ENCODE measurements around the gene PLCH1.

Gene PLCH1

GRCh38 chr3:155553326-155553725, 191.5 kb downstream of the PLCH1 start:
- no peak for DNase-seq (ENCODE audit: low read depth in 3 of 3, low spot score in 1 of 3)

DNA sequence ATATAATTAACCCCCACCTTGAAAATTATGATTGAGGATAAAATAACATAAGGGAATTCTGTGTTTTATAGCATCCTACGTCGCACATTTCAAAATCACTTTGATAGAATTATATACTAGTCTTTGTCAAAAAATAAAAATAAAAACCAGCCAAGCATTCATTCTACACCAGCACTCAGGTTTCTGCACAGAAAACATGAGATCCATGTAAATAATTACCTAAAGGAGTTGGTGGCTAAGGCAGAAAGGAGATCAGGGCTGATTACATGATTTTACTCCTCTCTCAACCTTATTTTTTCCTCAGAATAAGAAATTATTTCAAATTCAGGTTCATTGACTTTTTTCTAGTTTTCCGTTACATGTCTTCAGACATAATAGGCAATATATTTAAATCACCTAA, 194.5 kb downstream of the PLCH1 start:
- DNase-seq (ENCODE audit: low read depth in 3 of 3, low spot score in 1 of 3): no peak

DNA sequence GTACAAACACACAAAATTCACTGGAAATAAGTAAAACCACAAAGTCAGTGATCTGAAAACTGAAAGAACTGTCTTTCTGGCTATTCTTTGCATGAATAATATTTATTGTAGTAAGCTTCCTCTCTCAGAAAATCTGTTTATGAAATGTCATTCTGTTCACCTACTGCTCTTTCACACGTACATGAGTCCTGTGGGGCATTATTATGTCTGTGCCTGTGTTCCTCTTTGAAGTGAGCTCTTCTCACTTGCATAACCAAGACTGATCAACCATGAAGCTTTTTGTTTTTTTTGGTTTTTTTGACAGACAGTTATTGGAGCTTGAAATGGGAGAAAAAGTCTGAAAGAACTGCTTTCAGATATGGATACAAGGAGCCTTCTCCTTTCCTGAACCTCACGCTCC, 195.8 kb downstream of the PLCH1 start:
- DNase-seq (ENCODE audit: low read depth in 3 of 3, low spot score in 1 of 3): no peak

DNA sequence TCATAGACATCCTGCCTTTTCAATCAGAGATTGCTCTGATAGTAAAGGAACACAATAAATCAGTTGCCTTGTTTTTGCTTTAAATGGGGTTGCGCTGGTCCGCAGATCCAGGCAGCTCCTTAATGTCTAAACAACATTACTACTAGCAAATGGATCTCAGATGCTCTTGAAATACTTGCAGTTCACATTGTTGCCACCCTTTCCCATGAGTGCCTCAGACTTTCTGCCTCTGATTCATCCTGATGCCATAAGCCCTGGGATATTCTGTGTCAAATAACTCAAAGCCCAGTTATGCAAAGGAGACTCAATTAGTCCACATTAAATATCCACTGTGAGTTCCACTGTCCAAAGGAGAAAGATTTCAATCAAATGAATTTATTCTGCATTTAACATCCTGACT, 196.7 kb downstream of the PLCH1 start:
- no peak for DNase-seq (ENCODE audit: low read depth in 3 of 3, low spot score in 1 of 3)

GRCh38 chr3:155535098-155535497, 209.8 kb downstream of the PLCH1 start:
- no peak for DNase-seq (ENCODE audit: low read depth in 3 of 3, low spot score in 1 of 3)

- DNase-seq (ENCODE audit: low read depth in 3 of 3, low spot score in 1 of 3): no peak
These were observed 216.3 kb downstream of the PLCH1 start for GRCh38 chr3:155528579-155528978.

DNA sequence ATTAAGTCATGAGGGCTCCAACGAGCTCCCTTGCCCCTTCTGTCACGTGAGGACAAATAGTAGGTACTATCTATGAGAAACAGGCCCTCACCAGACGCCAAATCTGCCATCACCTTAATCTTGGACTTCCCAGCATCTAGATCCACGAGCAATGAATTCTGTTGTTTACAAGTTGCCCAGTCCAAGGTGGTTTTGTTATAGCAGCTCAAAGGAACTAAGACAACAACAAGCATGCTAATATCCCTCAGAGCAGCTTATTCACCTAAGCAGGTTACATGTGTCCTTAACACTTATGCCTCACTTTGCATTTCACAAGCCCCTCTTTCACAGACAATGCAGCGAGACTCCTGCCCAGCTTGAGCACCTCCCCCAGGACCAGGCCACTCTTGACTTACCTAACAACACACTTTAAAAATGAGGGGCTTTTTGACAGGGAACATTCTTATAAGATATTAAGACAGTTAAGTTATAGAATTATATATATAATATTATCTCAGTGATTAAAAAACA, 219.5 kb downstream of the PLCH1 start:
- no peak for DNase-seq (ENCODE audit: low read depth in 3 of 3, low spot score in 1 of 3)

DNA sequence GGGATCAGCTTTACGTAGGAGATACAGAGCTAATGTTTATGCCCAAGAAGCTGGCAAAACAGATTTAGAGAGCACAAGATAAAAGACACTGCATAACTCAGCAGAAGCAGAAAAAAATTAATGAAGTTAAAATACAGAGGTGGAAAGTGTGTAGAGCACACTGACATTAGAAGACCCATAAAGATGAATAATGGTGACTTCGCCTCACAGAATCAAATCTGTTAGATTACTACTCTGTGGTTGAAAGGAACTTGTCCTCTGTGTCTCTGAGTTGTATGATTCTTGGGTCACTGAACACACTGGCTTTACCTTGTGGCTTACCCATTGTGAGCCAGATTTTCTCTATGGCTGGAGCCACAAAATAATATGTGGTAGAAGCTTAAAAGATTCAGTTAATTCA, 224.4 kb downstream of the PLCH1 start:
- DNase-seq (ENCODE audit: low read depth in 3 of 3, low spot score in 1 of 3): no peak

GRCh38 chr3:155519078-155519477, 225.8 kb downstream of the PLCH1 start:
- no peak for DNase-seq (ENCODE audit: low read depth in 3 of 3, low spot score in 1 of 3)

GRCh38 chr3:155517903-155518302, 227.0 kb downstream of the PLCH1 start:
- DNase-seq (ENCODE audit: low read depth in 3 of 3, low spot score in 1 of 3): no peak

DNA sequence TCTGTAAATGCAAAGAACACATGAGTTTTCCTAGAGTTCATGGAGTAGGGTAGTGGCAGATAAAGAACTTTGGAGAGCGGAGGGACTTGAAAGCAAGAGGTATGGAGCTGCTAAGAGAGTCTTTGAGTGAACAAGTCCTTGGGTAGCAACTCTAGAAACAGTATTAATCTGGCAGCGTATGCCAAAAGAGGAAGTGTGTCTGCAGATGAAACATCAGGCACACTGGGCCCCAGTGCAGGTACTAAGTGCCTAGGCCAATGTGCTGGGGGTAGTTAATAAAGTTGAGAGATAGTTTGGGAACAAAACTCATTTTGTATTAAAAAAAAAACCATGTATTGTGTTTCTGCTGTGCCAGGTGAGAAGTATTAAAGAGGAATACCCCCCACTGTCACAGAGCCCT, 228.4 kb downstream of the PLCH1 start:
- no peak for DNase-seq (ENCODE audit: low read depth in 3 of 3, low spot score in 1 of 3)

DNA sequence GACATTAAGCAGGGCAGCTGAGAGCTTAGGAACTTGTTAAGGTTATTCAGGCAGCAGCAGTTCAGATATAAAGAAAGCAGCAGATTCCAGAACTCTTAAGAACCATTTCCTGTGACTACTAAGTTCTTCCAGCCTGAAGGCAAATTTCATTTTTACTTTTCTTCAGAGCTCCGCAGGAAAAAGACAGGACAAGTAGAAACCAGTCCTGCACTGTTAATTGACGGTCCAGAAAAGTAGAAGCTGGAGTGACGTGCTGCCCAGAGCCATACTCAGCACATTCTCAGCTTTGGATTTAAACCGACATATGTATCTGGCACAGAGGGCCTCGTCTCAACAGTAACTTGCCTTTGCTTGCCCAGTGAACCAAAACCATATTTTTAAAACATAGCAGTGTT, 232.0 kb downstream of the PLCH1 start:
- no peak for DNase-seq (ENCODE audit: low read depth in 3 of 3, low spot score in 1 of 3)

- DNase-seq (ENCODE audit: low read depth in 3 of 3, low spot score in 1 of 3): no peak
These were observed 232.6 kb downstream of the PLCH1 start for GRCh38 chr3:155512175-155512866.

- no peak for DNase-seq (ENCODE audit: low read depth in 3 of 3, low spot score in 1 of 3)
These were observed 240.2 kb downstream of the PLCH1 start for GRCh38 chr3:155504682-155505081.

GRCh38 chr3:155502630-155503029, 242.2 kb downstream of the PLCH1 start:
- no peak for DNase-seq (ENCODE audit: low read depth in 3 of 3, low spot score in 1 of 3)

GRCh38 chr3:155500194-155500818, 244.6 kb downstream of the PLCH1 start:
- no peak for DNase-seq (ENCODE audit: low read depth in 3 of 3, low spot score in 1 of 3)

GRCh38 chr3:155497930-155498647, 246.8 kb downstream of the PLCH1 start:
- no peak for DNase-seq (ENCODE audit: low read depth in 3 of 3, low spot score in 1 of 3)

DNA sequence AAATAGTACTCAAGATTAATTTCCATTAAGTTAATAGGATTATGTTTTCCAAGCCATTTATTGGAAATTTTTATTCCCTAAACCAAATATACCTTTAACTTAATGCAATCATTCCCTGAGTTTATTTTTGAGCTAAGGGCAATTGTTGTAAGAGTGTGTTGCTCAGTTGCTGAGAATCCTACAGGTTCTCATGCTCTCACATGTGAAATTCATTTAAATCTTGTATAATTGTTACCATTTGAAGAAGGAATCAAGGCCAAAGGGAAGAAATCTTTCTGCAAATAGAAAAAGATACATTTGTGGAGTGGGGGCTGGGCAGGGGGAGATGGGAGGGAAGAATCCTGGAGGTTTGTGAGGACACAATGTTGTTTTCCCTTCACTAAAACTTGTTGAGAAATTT, 248.7 kb downstream of the PLCH1 start:
- DNase-seq (ENCODE audit: low read depth in 3 of 3, low spot score in 1 of 3): no peak

DNA sequence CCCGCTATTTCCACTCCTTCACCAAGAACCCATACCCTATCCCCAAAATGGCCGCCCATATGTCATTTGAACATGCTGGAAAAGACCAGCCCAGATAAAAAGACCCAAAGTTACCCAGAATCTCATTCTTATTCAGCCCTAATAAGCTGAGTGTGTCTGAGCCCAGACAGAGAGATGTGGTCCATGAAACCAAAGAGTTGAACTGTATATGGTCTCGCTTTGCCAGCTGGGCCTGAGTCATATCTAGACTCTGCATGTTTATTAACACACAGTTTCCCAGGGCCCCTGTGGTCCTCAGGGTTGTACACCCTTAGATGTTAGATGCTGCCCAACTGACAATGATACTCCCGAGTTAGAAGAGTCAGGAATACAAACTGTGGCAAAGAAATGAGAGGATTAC, 249.5 kb downstream of the PLCH1 start:
- no peak for DNase-seq (ENCODE audit: low read depth in 3 of 3, low spot score in 1 of 3)

- no peak for DNase-seq (ENCODE audit: low read depth in 3 of 3, low spot score in 1 of 3)
These were observed 250.5 kb downstream of the PLCH1 start for GRCh38 chr3:155494332-155494731.

- no peak for DNase-seq (ENCODE audit: low read depth in 3 of 3, low spot score in 1 of 3)
These were observed 252.0 kb downstream of the PLCH1 start for GRCh38 chr3:155492841-155493240.

DNA sequence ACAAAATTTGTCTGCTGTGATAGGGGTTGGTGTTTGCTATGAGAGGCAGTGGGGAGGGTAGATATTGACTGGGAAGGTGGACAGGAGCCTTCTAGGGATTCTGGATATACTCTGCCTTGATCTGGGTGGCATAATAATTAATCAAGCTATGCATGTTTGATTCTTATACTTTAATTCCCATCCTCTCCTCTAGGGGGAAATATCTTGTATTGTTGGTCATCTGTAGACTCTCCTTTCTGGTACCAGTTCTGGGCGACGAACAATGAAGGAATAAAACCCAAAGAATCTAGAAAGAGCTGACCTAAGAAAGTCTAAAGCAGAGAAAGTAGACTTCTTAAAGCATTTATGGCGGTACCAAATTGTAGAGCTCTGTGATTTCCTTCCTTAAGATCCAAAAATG, 253.2 kb downstream of the PLCH1 start:
- DNase-seq (ENCODE audit: low read depth in 3 of 3, low spot score in 1 of 3): no peak
